GM12892 (cell line): Measurements from ENCODE around the gene SEC23B.

Experiments
- POLR2A ChIP-seq: IDR thresholded peaks from 2 replicates; pipeline ENCODE4 v1.6.1; 2011; ENCODE audit warnings: low read depth, low read length, control low read depth
- POLR2AphosphoS5 ChIP-seq: IDR thresholded peaks from 2 replicates; pipeline ENCODE4 v1.6.1; 2011; ENCODE audit warnings: low read depth, low read length, control low read depth
- TAF1 ChIP-seq: IDR thresholded peaks from 2 replicates; pipeline ENCODE4 v1.6.1; 2011; ENCODE audit warnings: low read depth, mild to moderate bottlenecking, control low read depth, low read length, borderline replicate concordance

DNA sequence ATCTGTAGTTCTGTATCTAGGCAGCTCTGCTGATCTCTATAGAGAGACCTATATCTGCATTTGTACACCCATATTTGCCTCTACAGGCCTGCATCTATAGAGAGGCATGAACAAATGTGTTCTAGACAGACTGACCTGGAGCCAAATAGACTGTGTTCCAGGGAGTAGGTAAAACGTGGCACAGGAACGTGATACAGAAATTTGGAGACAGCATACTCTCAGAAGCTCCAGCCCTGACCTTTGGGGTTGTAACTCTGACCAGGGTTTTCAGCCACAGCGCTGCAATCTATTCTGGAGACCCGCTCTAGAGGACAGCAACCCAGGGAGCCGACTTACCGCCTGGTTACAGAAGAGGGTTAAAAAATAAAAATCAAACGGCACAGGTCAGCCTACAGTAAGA lies 11.7 kb upstream of the SEC23B start:
- TF ChIP-seq POLR2A = no peak
- TF ChIP-seq POLR2AphosphoS5 = no peak
- no peak for TF ChIP-seq TAF1
